ENCODE data around the gene CTDSPL2. TPM values are rescaled to one million over a fixed set of nuclear protein-coding genes. Genes with fewer than 3 reads are reported as not detected.
"Not testable (repeated sequence)": the region's sequence is repeated elsewhere in the genome, so short reads cannot be mapped to it uniquely, and the experiment has no call there.

CTDSPL2 gene
- total RNA-seq, 2 experiments from 2014 or later: 65.9 to 75.8 TPM

DNA sequence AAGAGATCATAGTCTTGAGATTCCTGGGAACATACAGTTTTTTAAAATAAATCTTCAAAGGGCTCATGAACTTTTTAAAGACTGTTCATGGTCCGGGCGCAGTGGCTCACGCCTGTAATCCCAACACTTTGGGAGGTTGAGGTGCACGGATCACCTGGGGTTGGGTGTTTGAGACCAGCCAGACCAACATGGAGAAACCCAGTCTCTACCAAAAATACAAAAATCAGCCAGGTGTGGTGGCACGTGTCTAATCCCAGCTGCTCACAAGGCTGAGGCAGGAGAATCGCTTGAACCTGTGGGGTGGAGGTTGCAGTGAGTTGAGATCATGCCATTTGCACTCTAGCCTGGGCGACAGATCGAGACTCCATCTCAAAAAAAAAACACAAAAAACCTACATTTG is 68.1 kb downstream of the CTDSPL2 start:
- CTCF ChIA-PET: no interaction called here
- Mint-ChIP-seq H3K27ac (no peak overlapping the region), H3K36me3 (peaks cover 24% of the 10 kb centered on the region), H3K4me3 (no peak overlapping the region), H3K4me1 (peaks cover 9% of the 10 kb centered on the region), H3K27me3 (no peaks in the 10 kb centered on the region), H3K9me3 (ENCODE audit: low read depth) (no peaks in the 10 kb centered on the region)
- ATAC-seq: no peak
- DNase-seq: no peak

DNA sequence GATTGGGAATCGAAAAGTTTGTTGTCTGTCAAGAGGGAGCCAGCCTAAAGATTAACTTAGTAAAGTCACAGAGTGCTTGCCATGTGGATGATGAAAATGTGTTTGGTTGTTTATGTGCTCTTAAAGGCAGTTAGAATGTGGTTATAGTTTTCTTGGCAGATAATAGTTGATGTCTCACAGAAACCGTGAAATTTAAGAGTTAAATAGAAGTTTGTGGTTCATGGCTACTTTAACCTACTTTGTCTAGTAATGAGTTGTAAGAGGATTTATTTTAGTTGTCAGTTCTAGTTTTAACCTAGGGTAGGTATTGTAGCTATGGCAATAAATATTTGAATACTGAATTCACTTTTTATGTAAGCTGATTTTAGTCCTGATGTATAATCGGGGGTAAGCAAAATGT is 73.1 kb downstream of the CTDSPL2 start:
- no peaks in the 10 kb centered on the region for H3K27me3 Mint-ChIP-seq
- H3K27ac Mint-ChIP-seq: peak overlapping the region; percentile 70
- H3K9me3 Mint-ChIP-seq (ENCODE audit: low read depth): no peaks in the 10 kb centered on the region
- H3K4me1 Mint-ChIP-seq: peaks cover 23% of the 10 kb centered on the region
- ATAC-seq (peak; percentile 69), DNase-seq (no peak)
- H3K4me3 Mint-ChIP-seq: no peak overlapping the region
- CTCF ChIA-PET: interaction anchor here (0.6 to 1.6 kb wide), 9 partner anchors 7 to 303 kb away, joined by 3 to 14 read pairs (median 3); partner anchors contain the start of gene GOLM2
- peaks cover 23% of the 10 kb centered on the region for H3K36me3 Mint-ChIP-seq

DNA sequence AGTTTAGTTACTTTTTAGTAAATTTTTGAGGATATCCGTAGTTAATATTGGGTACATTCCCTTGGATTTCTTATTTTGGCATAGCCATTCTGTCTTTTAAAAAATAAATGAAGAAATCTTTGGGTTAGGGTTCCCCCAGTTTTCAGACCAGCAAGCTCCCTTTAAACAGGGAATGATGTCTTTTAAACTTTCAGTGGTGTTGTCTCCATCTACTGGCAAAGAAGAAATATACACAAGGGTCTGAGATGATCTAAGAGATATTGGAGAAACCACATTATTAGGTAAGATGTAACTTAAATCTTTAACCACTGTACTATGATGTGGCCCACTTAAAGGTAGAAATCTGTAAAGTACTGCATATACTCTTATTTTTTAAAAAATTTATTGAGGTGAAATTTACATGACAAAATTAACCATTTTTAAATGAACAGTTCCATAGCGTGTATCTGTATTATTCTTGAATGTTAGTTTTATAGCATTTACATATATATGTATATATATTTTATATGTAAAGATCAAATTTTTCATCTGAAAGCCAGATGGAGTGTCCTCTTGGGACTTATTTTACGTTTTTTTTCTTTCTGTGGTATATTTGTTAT is 74.4 kb downstream of the CTDSPL2 start:
- H3K36me3 Mint-ChIP-seq: peaks cover 21% of the 10 kb centered on the region
- peaks cover 23% of the 10 kb centered on the region for H3K4me1 Mint-ChIP-seq
- ATAC-seq (peak; percentile 71), DNase-seq (no peak)
- H3K27me3 Mint-ChIP-seq: no peaks in the 10 kb centered on the region
- H3K27ac Mint-ChIP-seq: no peak overlapping the region
- H3K9me3 Mint-ChIP-seq (ENCODE audit: low read depth): no peaks in the 10 kb centered on the region
- no peak overlapping the region for H3K4me3 Mint-ChIP-seq
- CTCF ChIA-PET: interaction anchor here (0.6 to 1.6 kb wide), 17 partner anchors 9 to 599 kb away, joined by 3 to 14 read pairs (median 3); partner anchors contain the start of genes EIF3J and GOLM2

DNA sequence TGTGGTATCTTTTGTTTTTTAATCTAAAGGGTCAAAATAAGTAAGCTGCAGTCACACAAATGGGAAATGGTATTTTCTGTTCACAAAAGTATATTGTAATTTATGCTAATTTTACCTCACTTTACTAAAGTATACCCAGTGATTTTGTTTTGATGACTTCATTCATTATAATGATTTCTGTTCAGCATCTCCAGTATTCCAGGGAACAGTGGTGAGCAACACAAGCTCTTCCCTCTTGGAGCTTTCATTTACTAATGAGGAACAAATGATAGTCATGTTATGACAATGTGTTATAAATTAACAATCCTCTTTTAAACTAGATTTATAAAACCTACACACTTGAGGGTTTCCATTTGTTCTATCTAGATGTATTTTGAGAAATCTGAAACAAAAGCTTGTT is 89.0 kb downstream of the CTDSPL2 start:
- DNase-seq (no peak), ATAC-seq (no peak)
- CTCF ChIA-PET: interaction anchor here (1.4 to 1.5 kb wide), 2 partner anchors 26 to 88 kb away, joined by 4 read pairs; no protein-coding TSS in a partner anchor
- no peak overlapping the region for H3K4me3 Mint-ChIP-seq
- H3K27ac Mint-ChIP-seq: no peak overlapping the region
- no peaks in the 10 kb centered on the region for H3K9me3 Mint-ChIP-seq (ENCODE audit: low read depth)
- no peaks in the 10 kb centered on the region for H3K27me3 Mint-ChIP-seq
- peaks cover 13% of the 10 kb centered on the region for H3K36me3 Mint-ChIP-seq
- H3K4me1 Mint-ChIP-seq: peaks cover 4% of the 10 kb centered on the region

DNA sequence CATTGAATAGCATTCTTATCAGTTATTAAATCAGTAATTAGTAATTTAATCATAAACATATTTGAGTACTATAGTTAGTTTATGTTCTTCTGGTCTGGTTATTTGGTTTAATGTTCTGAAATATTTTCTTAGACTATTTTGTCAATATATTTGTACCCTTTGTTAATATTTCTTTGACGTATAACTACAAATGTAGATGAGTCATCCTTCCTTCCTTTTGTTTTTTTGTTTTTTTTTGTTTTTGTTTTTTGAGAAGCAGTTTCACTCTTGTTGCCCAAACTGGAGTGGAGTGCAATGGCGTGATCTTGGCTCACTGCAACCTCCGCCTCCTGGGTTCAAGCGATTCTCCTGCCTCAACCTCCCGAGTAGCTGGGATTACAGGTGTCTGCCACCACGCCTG is 92.1 kb downstream of the CTDSPL2 start:
- Mint-ChIP-seq H3K4me1 (peaks cover 4% of the 10 kb centered on the region), H3K27me3 (no peaks in the 10 kb centered on the region), H3K27ac (no peak overlapping the region), H3K4me3 (no peak overlapping the region), H3K9me3 (ENCODE audit: low read depth) (no peaks in the 10 kb centered on the region), H3K36me3 (peaks cover 21% of the 10 kb centered on the region)
- CTCF ChIA-PET: no interaction called here
- ATAC-seq (no peak), DNase-seq (no peak)

DNA sequence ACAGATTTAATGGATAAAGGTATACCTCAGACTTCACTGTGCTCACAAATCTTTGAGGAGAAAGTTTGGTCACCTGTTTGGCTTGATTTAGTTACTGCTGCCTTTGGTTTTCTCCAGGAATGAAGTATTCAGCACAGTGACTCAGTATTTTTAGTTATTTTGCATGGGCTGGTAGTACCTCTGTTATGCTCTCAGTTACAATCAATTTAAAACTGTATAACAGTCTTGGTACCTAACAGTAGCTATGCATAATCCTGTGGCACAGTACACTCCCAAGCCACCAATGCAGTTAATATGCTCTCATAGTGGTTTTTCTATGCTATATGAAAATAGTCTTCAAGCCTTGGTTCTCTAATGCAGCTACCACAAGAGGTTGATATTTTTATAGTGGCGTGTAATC is 97.6 kb downstream of the CTDSPL2 start:
- no peak overlapping the region for H3K27ac Mint-ChIP-seq
- H3K4me1 Mint-ChIP-seq: peaks cover 2% of the 10 kb centered on the region
- H3K9me3 Mint-ChIP-seq (ENCODE audit: low read depth): no peaks in the 10 kb centered on the region
- no peak overlapping the region for H3K4me3 Mint-ChIP-seq
- H3K27me3 Mint-ChIP-seq: no peaks in the 10 kb centered on the region
- DNase-seq: no peak
- H3K36me3 Mint-ChIP-seq: peaks cover 18% of the 10 kb centered on the region
- ATAC-seq: no peak
- CTCF ChIA-PET: no interaction called here

DNA sequence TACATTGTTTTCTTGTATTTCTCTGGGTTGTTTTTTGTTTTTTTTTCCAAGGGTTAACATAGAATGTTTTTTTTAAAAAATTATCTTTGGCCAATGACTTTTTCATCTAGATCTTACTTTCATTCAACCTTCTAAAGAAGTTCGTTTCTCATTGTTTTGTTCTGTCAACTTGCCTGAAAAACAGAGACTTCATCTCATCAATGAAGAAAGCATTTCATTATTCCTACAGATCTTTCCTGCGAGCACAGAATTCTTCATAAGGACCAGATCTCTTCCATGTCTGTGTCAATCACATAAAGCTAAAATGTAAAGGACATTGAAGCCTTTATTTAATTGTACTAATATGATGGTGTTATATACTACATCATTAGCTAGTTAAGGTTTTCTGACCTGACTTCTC is 99.8 kb downstream of the CTDSPL2 start:
- CTCF ChIA-PET: interaction anchor here (0.6 kb wide), 1 partner anchor 140 kb away, joined by 3 read pairs; no protein-coding TSS in a partner anchor
- Mint-ChIP-seq H3K27ac (no peak overlapping the region), H3K4me3 (no peak overlapping the region)

DNA sequence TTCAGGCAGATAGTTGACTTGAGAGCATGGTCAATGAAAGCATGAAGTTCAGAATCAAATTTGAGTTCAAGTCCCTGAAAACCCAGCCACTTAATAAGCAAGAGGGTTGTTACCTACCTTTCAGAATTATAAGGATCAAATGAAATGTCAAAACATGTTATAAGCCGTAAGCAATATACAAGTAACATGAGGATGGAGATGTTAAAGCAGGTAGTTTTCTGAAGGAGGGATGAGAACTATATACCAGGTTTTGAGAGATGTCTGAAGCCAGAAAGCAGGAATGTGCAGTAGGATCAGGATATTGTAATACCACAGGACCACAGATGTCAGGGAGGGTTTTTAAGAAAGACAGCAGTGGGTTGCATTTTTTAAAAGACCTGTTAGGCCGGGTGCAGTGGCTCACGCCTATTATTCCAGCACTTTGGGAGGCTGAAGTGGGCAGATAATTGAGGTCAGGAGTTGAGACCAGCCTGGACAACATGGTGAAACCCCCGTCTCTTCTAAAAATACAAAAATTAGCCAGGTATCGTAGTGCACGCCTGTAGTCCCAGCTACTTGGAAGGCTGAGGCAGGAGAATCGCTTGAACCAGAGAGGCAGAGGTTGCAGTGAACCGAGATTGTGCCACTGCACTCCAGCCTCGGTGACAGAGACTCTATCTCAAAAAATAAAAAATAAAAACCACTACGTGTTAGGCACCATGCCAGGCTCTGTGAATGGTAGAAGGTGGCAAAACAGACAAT is 102.6 kb downstream of the CTDSPL2 start:
- no peak for ATAC-seq
- H3K4me3 Mint-ChIP-seq: no peak overlapping the region
- H3K27me3 Mint-ChIP-seq: no peaks in the 10 kb centered on the region
- H3K27ac Mint-ChIP-seq: no peak overlapping the region
- H3K36me3 Mint-ChIP-seq: peaks cover 6% of the 10 kb centered on the region
- CTCF ChIA-PET: interaction anchor here (0.6 to 0.8 kb wide), 2 partner anchors 28 to 47 kb away, joined by 3 read pairs; no protein-coding TSS in a partner anchor
- no peak for DNase-seq
- no peaks in the 10 kb centered on the region for H3K9me3 Mint-ChIP-seq (ENCODE audit: low read depth)
- H3K4me1 Mint-ChIP-seq: peaks cover 7% of the 10 kb centered on the region

More for the DNA sequence above, 99.8 kb downstream of the CTDSPL2 start:
- Mint-ChIP-seq H3K4me1 (peaks cover 2% of the 10 kb centered on the region), H3K9me3 (ENCODE audit: low read depth) (no peaks in the 10 kb centered on the region), H3K36me3 (peaks cover 10% of the 10 kb centered on the region), H3K27me3 (no peaks in the 10 kb centered on the region)
- DNase-seq: no peak
- ATAC-seq: no peak

DNA sequence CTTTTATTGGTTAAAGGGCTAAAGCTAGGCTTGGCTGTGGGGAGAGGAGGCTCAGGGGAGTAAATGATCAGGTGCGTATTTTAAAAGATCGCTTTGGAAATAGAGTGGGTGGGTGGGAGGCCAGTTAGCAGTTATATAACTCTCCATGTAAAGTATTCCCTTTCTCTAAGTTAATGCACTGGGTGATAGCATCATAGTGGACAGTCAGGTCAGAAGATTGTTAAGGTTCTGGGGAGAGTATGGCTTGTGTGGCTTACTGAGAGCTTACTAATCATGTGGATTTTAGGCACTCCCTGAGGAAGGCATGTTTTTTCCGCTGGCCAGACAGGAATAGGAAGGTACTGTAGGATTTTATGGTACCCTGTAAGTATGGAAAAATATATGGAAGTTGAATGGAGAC is 103.2 kb downstream of the CTDSPL2 start:
- peaks cover 8% of the 10 kb centered on the region for H3K36me3 Mint-ChIP-seq
- H3K4me3 Mint-ChIP-seq: no peak overlapping the region
- no peak overlapping the region for H3K27ac Mint-ChIP-seq
- CTCF ChIA-PET: interaction anchor here (1.2 kb wide), 1 partner anchor 16 kb away, joined by 4 read pairs; no protein-coding TSS in a partner anchor
- no peaks in the 10 kb centered on the region for H3K9me3 Mint-ChIP-seq (ENCODE audit: low read depth)
- H3K27me3 Mint-ChIP-seq: no peaks in the 10 kb centered on the region
- H3K4me1 Mint-ChIP-seq: peaks cover 11% of the 10 kb centered on the region
- ATAC-seq (no peak), DNase-seq (no peak)

DNA sequence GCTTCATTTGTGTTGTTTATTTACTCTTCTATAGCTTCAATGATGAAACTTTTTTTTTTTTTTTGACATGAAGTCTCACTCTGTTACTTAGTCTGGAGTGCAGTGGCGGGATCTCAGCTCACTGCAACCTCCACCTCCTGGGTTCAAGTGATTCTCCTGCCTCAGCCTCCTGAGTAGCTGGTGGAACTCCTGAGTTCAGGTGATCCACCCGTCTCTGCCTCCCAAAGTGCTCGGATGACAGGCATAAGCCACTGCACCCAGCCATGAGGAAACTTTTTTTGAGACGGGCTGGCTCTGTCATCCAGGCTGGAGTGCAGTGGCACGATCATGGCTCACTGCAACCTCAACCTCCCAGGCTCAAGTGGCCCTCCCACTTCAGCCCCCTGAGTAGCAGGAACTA is 104.8 kb downstream of the CTDSPL2 start:
- not testable (repeated sequence) for H3K27me3 Mint-ChIP-seq; ATAC-seq; DNase-seq; H3K36me3 Mint-ChIP-seq; H3K9me3 Mint-ChIP-seq (ENCODE audit: low read depth); H3K4me3 Mint-ChIP-seq
- CTCF ChIA-PET: interaction anchor here (1.0 to 1.2 kb wide), 2 partner anchors 14 to 87 kb away, joined by 3 to 10 read pairs; no protein-coding TSS in a partner anchor
- Mint-ChIP-seq H3K4me1 (peaks cover 14% of the 10 kb centered on the region), H3K27ac (peak overlapping the region; percentile 28)

DNA sequence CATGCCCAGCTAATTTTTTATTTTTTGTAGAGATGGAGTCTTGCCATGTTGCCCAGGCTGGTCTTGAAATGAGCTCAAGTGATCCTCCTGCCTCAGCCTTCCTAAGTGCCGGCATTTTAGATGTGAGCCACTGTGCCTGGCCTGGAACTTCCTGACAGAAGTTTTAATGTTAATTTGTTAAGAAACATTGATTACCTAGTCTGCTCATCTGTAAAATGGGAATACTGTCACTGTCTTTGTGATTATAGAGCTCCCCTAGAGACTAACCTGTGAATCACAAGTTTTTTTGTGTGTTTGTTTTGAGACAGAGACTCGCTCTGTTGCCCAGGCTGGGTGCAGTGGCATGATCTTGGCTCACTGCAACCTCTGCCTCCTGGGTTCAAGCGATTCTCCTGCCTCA is 105.3 kb downstream of the CTDSPL2 start:
- DNase-seq: no peak
- no peak overlapping the region for H3K4me3 Mint-ChIP-seq
- ATAC-seq: no peak
- H3K27me3 Mint-ChIP-seq: no peaks in the 10 kb centered on the region
- no peaks in the 10 kb centered on the region for H3K9me3 Mint-ChIP-seq (ENCODE audit: low read depth)
- H3K27ac Mint-ChIP-seq: no peak overlapping the region
- peaks cover 8% of the 10 kb centered on the region for H3K36me3 Mint-ChIP-seq
- CTCF ChIA-PET: interaction anchor here (1.0 to 1.2 kb wide), 2 partner anchors 13 to 87 kb away, joined by 3 to 10 read pairs; no protein-coding TSS in a partner anchor
- peaks cover 14% of the 10 kb centered on the region for H3K4me1 Mint-ChIP-seq

DNA sequence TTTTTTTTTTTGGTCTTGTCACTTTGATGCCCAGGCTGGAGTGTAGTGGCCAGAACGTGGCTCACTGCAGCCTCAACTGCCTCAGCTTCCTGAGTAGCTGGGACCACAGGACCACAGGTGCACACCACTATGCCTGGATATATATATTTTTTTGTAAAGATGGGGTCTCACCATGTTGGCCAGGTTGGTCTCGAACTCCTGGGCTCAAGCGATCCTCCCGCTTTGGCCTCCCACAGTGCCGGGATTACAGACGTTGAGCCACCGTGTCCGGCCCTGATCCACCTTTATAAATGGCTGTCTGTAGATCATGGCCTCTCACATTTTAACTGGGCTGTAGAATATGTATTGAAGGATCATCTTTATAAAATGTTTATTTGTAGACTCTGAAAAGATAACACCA is 107.7 kb downstream of the CTDSPL2 start:
- CTCF ChIA-PET: interaction anchor here (0.8 kb wide), 1 partner anchor 11 kb away, joined by 3 read pairs; no protein-coding TSS in a partner anchor

DNA sequence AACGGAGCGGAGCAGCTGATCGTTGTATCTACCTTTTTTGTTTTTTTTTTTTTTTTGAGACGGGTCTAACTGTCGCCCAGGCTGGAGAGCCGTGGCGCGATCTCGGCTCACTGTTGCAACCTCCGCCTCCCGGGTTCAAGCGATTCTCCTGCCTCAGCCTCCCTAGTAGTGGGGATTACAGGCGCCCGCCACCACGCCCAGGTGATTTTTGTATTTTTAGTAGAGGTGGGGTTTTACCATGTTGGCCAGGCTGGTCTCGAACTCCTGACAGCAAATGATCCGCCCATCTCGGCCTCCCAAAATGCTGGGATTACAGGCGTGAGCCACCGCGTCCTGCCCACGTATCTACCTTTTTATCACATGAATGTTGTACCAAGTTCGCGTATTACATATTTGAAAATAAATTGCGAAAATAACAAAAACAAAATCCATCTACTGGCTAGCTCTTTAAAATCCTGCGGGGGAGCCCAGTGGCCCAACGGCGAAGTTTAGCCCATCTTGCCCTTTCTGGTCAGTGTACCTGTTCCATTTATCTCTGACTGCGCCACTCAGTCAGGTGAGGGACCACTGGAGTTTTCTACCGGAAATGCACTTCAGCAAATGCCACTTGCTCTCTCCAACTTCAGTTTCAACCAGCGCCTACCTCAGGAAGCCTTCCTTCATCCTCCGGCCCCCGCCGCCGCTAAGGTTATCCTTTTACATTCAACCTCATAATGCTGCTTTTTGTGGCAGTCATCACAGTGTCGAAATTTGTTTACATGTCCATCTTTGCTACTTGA is 108.3 kb downstream of the CTDSPL2 start:
- Mint-ChIP-seq H3K27me3 (no peaks in the 10 kb centered on the region), H3K36me3 (peaks cover 24% of the 10 kb centered on the region), H3K27ac (peak overlapping the region; percentile 94), H3K9me3 (ENCODE audit: low read depth) (no peaks in the 10 kb centered on the region), H3K4me1 (peaks cover 37% of the 10 kb centered on the region), H3K4me3 (peak overlapping the region; percentile 85)
- CTCF ChIA-PET: interaction anchor here (0.8 kb wide), 1 partner anchor 11 kb away, joined by 3 read pairs; no protein-coding TSS in a partner anchor
- DNase-seq (peak; percentile 61), ATAC-seq (no peak)

More for the DNA sequence above, 107.7 kb downstream of the CTDSPL2 start:
- peak overlapping the region; percentile 72 for H3K27ac Mint-ChIP-seq
- H3K4me1 Mint-ChIP-seq: peaks cover 31% of the 10 kb centered on the region
- H3K9me3 Mint-ChIP-seq (ENCODE audit: low read depth): no peaks in the 10 kb centered on the region
- ATAC-seq: no peak
- peak overlapping the region; percentile 61 for H3K4me3 Mint-ChIP-seq
- no peaks in the 10 kb centered on the region for H3K27me3 Mint-ChIP-seq
- DNase-seq: no peak
- peaks cover 18% of the 10 kb centered on the region for H3K36me3 Mint-ChIP-seq

All from activated CD8-positive, alpha-beta memory T cell treated with anti-CD3 and anti-CD28 coated beads, Interleukin-2, amount 10 ng/mL, durations not matched to agents 7 days and 5 days (primary cell).